ENCODE measurements around the gene TM4SF20.
"Not testable (repeated sequence)": the region's sequence is repeated elsewhere in the genome, so short reads cannot be mapped to it uniquely, and the experiment has no call there.

TM4SF20 gene

DNA sequence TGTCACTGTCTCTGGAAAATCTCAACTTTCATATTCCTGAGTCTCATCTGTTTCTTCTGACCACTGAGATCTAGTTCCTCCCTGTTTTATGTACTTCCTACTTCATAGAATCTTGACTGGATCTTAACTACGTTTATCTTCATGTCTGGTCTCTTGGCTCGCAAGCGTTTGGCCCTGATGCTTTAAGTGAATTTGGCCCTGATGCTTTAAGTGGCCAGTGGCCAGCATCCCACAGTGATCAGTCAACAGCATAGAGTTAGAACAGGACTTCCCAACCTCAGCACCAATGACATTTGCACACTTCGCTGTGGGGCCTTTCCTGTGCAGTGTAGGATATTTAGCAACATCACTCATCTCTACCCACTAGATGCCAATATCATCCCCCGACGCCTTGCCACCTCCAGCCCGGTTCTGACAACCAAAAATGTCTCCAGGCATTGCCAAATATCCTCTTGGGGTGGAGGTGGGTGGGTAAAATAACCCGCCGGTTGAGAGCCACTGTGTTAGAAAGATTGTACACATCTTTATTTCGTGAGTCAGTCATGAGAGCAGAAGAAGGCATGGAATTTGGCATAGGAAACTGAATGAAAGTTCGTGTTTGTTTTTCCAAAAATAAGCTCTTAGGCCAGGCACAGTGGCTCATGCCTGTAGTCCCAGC lies 12.2 kb downstream of the TM4SF20 start:
- no peak for DNase-seq

DNA sequence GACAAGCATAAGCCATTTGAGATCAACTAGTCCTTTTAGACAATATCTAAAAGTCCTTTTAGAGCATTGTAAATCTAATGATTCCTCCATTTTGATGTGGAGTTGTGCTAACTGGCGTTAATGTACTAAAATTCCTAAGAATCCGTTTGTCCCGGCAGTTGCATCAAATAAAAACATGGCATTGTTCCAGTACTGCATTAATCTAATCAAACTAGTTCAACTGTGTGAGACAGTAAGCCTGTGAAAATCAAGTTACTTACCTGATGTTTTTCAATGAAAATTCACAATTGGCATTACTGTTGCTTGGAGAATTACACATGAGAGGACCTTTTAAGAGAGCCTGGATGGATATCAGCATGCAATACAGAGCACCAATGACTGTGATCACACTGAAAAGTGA lies 13.3 kb downstream of the TM4SF20 start:
- no peak for DNase-seq

DNA sequence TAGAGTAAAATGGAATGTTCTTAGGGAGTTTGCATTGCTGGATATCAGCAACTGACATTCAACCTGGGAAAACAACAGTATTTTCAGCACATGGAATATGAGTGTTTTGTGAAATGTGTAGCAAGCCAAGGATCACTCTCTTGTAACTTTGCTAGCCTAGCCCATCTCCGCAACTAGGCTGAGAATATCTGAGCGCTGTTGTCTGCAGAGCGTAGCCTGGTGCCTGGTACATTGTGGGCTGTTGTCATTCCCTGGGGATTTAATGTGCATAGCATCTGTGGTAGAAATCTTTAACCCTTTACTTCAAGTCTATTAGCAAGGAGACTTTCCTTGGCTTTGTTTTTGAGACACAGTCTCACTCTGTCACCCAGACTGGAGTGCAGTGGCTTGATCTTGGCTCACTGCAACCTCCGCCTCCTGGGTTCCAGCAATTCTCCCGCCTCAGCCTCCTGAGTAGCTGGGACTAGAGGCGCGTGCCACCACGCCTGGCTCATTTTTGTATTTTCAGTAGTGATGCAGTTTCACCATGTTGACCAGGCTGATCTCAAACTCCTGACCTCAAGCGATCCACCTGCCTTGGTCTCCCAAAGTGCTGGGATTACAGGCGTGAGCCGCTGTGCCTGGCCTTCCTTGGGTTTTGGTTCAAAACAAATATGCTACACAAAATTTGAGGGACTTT lies 14.4 kb downstream of the TM4SF20 start:
- DNase-seq, result not testable (repeated sequence)

DNA sequence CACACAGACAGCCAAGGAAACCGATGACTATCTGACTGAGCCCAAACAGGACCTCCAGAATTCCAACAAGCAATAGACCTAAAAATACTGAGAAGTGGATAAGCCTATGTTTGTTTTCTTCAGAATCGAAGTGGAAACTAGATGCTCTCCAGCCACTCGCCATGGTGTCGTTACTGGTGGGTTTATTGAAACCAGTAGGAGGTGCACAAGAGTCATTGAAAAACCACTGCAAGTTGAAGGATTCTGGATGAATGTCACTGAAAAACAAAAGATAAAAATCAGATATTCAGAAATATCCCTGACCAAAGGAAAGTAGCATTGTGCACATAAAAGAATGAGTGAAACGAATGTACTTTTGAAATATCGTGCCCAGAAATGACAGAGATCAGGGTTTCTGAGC lies 15.3 kb downstream of the TM4SF20 start:
- DNase-seq, result no peak

DNA sequence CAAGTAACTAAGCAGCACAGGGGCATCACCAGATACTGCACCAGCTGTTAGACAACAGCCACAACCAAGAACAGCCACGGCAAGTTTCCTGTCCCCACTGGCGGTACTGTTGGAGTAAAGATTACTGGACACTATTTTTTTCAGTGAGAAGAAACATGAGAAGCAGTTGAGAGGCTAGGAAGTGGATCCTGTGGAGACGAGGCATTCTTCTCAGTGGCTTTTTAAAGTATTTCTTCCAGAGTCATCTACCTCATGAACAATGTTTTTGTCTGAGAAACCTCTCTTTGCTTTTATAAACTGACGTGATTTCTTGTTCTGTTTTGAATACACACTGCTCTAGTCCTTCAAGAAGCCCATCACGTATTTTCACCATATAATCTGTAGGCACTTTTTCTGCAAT lies 18.8 kb downstream of the TM4SF20 start:
- DNase-seq, result no peak

DNA sequence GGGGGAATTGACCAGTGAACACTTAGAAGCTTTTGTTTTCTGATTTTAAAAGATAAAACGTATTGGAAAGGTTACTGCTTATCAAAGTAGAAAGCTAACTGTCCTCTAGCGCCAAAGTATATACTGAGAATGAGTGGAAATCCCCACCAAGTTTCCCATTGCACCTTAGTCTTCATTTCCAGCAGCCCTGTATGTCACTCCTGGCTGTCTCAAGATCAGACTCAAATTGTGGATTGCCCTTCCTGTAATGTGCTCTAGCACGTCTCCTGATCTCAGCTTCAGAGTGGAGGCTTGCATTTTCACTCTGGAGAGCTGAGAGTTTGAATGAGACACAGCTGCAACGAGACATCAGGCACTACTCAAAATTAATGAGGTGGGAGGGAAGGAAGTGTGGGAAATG lies 27.5 kb downstream of the TM4SF20 start:
- peak; percentile 8 for DNase-seq

DNA sequence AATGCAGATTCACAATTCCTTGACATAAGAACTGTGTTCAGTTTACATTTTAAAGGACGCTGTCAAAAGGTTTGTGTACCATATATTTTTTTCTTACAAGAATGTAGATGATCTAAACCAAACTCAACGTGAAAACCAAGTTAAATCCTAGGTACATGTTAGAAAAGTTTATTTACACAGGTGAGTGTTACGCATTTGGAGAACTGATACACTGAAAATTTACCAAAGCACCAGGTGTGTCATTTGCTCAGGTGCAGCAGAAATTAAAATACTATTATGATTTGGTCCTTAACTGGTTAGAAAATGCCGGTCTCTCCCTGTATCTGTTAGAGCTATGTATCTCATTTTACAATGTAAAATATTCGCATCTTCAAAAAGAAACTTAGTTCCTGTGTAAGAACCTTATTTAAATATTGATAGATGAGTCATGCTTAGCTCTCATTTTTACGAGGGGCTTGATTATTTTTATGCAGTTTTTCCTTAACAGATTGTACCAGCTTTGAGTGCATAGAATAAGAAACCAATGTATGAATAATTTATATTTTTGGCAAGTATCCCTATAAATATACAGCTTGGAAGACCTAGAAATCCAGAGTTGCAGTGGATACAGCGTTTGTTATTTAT lies 29.0 kb downstream of the TM4SF20 start:
- no peak for DNase-seq

DNA sequence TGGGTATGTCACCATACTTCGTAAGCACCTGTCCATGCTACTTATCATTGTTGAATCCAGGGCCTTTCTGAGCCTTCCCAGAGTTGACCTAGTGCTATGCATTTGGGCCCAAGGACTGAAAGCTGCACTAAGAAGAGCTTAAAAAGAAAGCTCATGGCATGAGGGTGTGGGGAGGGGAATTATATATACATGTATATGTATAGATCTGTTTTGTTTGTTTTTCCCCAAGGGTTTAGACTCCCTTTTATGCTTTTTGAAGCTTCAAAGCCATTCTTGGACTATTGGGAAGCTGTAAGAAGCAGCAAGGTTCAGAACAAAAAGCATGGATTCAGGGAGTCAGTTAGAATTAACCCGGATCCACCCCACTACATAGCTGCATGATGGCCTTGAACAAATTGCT lies 30.8 kb downstream of the TM4SF20 start:
- no peak for DNase-seq

DNA sequence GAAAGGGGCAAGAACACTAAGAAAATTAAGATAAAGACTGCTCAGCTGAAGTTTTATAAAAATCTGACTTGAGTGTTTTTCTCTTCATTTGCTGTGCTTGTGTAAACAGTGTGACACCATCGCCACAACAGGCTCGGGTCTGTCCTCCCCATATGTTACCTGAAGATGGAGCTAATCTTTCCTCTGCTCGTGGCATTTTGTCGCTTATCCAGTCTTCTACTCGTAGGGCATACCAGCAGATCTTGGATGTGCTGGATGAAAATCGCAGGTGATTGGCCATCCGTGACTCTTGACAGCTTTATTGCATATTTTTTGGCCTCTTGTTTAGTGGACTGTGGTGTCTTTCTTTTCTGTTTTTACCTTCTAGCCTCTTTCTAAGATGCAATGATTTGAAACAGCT lies 32.0 kb downstream of the TM4SF20 start:
- no peak for DNase-seq

DNA sequence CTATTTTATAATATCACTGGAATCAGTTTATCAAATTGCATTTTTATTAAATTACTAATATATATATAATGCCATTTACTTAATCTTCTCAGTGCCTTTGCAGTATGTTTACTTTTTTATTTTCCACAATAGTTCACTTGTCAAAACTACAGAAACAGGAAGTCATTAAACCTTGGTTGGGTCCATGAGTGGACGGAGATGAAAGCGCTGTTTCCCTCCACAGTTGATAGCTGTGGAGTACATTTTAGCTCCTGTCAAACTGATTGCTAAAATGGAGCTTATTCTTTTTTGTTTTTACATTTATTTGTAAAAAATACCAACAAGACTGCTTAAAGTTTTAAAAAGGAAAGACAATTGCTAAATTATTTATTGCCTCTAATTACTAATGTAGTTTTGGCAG lies 34.9 kb downstream of the TM4SF20 start:
- DNase-seq, result no peak

DNA sequence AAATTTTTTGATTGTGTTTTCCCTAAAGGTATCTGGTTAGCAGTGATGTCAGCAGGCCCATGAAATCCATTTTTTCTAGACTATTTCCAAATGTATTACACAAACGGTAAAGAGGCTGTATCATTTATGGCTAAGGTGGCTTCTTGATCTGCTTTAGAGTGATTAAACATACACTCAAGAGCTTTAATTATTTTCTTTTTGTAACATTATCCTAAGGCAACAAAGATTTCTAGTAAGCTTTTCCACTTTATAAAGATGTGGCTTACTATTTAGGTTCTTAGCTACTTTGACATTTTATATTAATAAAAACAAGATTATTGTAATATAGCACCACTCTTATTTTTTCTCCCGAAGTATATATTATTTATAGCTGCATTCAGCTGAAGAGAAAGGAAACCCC lies 37.6 kb downstream of the TM4SF20 start:
- DNase-seq, result no peak

DNA sequence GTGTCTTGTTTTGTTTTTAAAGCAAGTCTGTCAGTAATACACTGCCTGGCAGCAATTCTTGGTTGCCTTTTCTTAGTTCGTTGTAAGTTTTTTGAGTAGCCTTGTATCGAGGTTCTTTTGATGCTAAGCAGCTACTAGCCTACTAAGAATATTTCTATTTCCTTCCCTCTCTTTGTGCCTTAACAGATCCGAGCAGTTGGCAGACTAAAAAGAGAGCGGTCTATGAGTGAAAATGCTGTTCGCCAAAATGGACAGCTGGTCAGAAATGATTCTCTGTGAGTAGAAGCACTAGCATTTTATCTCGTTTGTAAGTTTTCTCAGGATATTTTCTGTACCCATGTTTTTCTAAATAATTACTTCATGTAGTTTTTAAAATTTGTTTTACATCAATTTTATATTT lies 39.0 kb downstream of the TM4SF20 start:
- no peak for DNase-seq

DNA sequence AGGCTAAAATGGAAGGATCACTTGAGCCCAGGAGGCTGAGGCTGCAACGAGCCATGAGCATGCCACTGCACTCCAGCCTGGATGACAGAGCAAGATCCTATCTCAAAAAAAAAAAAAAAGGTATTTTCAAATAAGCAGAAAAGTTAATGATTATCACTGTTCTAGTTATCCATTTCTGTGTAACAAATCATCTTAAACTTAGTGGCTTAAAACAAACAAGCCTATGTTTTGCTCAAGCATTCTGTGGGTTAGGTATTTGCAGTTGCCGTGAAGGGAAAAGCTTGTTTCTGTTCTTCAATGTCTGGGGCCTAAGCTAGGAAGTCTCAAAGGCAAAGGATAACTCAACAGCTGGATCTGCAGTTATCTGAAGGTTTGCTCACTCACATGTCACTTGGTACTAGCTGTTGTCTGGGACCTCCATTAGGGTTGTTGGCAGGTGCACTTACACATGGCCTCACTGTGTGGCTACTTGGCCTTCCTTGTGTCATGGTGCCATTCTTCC lies 40.0 kb downstream of the TM4SF20 start:
- no peak for DNase-seq

DNA sequence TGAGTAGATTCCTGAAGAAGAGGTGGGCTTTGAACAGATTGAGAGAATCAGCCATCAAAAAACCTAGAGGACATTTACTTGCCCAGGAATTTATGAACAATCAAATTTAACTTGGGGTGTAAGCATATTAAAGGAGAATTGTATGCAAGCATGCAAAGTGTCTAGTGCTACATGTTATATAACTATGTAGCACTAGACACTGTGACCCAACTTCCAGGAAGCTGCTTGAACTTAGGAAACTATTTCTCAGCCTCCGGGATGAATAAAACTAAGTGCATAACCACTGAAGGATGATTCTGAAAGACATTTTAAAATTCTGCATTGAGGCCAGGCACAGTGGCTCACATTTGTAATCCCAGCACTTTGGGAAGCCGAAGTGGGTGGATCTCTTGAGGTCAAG lies 41.7 kb downstream of the TM4SF20 start:
- no peak for DNase-seq

DNA sequence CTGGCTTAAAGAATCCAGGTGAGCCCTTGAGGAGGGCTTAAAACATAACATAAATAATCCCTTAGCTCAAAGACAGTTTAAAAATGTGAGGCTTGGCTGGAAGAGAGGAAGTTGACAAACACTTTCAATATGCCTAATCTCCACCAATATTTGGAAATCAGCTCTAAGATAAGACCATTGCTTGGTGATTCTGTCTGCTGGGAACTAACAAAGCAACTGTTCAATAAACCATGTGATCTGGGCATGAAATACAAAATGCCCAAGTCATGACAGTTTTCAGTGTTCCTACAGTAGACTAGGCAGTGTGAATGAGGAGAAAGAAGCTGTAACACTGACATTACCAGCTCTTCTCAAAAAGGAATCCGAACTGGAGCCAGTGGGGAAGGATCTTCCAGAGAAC lies 43.4 kb downstream of the TM4SF20 start:
- DNase-seq, result peak; percentile 46

DNA sequence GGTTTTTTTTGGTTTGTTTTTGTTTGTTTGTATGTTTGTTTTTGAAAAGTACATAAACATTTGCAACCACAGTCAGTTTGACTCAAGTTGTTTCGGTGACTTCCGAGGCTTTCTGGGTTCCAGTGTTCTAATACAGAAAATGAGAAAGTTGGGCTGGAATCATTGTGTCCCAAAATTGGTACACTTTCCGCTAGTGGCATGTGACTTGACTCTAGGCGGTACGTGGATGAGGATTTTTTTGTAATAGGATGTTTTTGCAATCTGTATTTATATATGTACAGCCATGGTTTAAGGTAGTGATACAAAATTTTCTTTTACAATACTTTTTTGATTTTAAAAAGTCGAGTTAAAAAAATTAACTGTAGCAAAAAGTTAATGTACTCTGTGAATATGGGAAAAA lies 52.3 kb downstream of the TM4SF20 start:
- no peak for DNase-seq

DNA sequence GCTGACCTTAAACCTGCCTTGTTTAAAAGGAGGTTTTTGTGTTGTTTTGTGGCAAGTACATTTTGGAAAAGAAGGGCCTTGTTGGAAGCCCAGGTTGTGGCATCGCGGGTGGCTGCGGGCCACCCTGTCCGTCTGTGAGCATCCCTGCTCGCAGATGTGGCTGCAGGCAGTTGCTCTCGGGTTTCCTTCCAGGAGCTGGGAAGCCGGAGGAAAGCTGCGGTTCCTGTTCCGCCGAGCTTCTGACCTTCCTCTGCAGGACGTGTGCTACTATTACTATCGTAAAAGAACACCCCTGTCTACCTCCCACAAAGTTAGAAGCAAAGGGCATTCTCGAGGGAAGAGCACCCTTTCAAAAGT lies 53.3 kb downstream of the TM4SF20 start:
- peak; percentile 3 for DNase-seq

DNA sequence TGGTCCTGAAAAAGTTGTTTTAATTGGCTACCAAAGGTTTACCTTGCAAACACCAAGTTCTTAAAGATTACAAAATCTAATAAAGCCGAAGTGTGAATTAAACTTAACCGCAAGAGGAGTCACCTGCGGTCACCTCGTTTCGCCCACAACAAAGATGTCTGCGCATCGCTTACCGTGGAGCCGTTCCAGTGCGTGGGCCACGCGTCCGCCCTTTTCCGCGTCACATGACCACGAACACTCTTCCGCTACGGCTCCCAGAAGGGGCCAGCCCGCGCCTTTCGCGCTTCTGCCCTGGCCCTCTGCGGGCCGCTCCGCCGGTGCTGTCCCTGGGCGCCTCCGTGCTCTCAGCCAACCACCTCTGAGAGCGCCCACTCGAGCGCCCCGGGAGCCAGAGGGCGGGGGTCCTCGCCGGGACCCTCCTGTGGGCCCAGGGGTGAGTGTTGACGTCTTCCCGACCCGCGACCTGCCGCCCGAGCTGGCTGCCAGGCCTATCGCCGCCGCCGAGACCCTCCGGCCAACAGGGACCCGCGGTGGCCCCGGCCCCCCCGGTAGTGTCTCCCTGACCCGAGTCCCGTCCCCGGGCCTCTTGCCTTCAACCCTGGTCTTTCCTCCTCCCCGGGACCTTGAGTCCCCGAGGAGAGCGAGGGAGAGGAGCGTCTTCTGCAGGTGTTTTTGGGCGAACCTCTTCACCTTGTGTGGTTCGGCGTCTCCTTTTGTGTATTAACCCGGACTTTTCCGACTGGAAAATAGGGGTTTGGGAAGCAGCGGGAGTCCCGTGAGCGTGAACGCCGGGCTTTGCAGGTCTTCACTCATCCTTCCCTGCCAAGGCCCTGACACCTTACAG lies 53.9 kb downstream of the TM4SF20 start, which contains the start of gene MFF:
MFF (plus strand) TSS at position 257 of the 844 bp plus-strand sequence. CDS start 5,415 bp downstream, outside the sequence.
- peak; percentile 95 for DNase-seq

DNA sequence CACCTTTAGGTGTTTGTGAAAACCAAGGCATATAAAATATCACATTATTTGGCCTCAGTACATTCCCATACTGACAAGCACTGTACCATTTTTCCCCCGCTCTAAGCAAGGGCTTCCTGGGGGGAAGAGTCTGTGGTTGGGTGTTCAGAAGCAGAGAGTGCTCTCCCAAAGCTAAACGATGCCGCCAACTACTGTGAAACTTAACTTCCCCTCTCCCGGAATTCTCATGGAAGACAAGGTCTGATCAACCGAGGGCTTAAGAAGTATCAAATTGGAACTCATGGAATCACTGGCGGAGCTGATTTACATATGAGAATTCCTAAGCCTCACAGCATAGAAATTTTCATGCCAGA lies 54.5 kb downstream of the TM4SF20 start:
- no peak for DNase-seq

DNA sequence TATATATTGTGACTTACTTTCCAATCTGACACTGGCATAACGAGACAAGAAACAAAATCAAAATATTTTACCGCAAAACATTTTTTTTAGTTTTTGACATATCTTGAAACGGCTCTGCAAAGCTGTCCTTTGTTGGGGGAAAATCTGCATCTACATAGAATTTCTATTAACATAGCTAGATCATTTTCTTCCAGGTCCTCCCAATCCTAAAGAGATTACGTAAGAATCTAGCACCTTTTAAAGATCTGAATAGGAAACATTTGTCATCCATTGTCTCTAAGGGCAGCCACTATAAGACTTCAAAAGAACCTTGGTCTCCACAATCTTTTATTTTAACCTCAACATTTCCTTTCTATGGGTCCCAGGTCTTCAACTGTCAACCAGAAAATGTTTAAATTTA lies 55.3 kb downstream of the TM4SF20 start:
- DNase-seq, result no peak

DNA sequence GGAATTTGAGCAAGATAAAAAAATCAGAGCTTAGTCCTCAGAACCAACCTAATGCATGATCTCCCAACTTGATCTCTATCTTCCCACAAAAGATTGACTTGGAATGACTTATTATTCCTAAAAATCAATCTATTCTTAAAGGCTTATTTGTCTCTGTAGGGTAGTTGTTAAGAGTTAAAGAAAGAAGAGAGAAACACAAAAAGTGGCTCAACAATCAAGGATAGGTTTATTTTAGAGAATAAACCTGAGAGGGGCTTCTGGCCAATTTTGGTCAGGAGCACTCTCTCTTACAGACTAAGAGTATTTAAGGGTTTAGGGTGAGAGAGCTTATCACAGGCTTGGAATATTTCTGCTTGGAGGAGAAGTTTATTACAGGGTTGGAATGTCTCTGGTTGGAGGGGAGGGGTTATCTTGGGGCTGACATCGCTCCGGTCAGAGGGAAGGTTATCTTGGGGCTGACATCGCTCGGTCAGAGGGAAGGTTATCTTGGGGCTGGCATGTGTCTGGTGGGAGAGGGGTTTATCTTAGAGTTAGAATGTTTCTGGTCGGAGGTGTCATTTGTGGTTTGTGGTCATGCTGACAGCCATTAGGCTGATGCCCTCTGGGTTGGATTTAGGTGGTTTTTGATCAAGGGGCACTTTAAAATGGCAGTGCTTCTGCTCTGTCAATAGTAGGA lies 56.4 kb downstream of the TM4SF20 start:
- no peak for DNase-seq

DNA sequence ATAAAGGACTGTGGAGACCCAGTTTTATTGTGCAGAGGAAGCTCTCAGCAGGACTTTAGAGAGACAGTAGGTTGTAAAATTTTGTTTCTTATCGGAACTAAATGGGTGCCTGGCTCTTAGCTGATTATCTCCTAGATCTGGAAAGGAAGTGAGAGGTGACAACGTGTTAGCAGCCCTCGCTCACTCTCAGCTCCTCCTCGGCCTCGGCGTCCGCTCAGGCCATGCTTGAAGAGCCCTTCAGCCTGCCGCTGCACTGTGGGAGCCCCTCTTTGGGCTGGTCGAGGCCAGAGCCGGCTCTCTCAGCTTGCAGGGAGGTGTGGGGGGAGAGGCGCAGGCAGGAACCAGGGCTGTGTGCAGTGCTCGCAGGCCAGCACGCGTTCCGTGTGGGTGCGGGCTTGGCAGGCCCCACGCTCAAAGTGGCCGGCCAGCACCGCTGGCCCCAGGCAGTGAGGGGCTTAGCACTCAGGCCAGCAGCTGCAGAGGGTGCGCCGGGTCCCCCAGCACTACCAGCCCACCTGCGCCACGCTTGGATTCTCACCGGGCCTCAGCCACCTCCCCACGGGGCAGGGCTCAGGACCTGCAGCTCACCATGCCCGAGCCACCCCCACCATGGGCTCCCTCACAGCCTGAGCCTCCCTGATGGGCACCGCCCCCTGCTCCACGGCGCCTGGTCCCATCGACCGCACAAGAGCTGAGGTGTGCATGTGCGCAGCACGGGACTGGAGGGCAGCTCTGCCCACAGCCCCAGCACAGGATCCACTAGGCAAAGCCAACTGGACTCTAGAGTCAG lies 58.6 kb downstream of the TM4SF20 start:
- DNase-seq, result no peak

Data from activated CD4-positive, alpha-beta T cell treated with anti-CD3 and anti-CD28 coated beads, Interleukin-2, amount 50 U/mL, for 16 hours (primary cell).